Posterior cingulate gyrus (tissue), 11 donors: ENCODE results near the gene CD40.
"Not testable (repeated sequence)": the region's sequence is repeated elsewhere in the genome, so short reads cannot be mapped to it uniquely, and the experiment has no call there.

ENCODE experiments used
- DNase-seq, 10 donors: peaks; one replicate each; pipeline versions ENCODE4 v3.0.0 to v3.0.0-alpha.2; 2020 to 2021; ENCODE audit warnings: mixed read lengths in 3 of 10
- intact Hi-C: fragments of 100-400 bp; cut with DNase I; formaldehyde crosslinking; loops from one replicate; pipeline ENCODE4 v1.15.1; 2023

Gene CD40

GRCh38 chr20:46091622-46092535 is 26.2 kb upstream of the CD40 start:
- DNase-seq = peak in 2 of 10 donors; percentile 65 to 73
- intact Hi-C loops = not testable (repeated sequence)

- intact Hi-C loops = no loop called here
- no peak for DNase-seq
Observed at GRCh38 chr20:46093531-46093930, 24.6 kb upstream of the CD40 start.

GRCh38 chr20:46099491-46100287 is 18.4 kb upstream of the CD40 start:
- intact Hi-C loops = no loop called here
- peak in 4 of 10 donors; percentile 13 to 89 (median 80) for DNase-seq

GRCh38 chr20:46100444-46100843 is 17.7 kb upstream of the CD40 start:
- DNase-seq, intact Hi-C loops: not testable (repeated sequence)

GRCh38 chr20:46100988-46101387 is 17.1 kb upstream of the CD40 start:
- no peak for DNase-seq
- intact Hi-C loops = no loop called here

GRCh38 chr20:46101957-46102356 is 16.2 kb upstream of the CD40 start:
- intact Hi-C loops = no loop called here
- DNase-seq = no peak

GRCh38 chr20:46102940-46103339 is 15.2 kb upstream of the CD40 start:
- intact Hi-C loops = no loop called here
- peak in 1 of 10 donors; percentile 24 for DNase-seq

GRCh38 chr20:46104262-46104661 is 13.9 kb upstream of the CD40 start:
- intact Hi-C loops = no loop called here
- no peak for DNase-seq

GRCh38 chr20:46107061-46107460 is 11.1 kb upstream of the CD40 start:
- intact Hi-C loops = no loop called here
- DNase-seq = no peak

GRCh38 chr20:46108435-46108841 is 9.7 kb upstream of the CD40 start:
- intact Hi-C loops = no loop called here
- DNase-seq = no peak

GRCh38 chr20:46108976-46109375 is 9.1 kb upstream of the CD40 start:
- peak in 1 of 10 donors; percentile 51 for DNase-seq
- intact Hi-C loops = no loop called here

- intact Hi-C loops = no loop called here
Observed at GRCh38 chr20:46111028-46111835, 6.9 kb upstream of the CD40 start.

GRCh38 chr20:46111836-46112212 is 6.3 kb upstream of the CD40 start:
- no peak for DNase-seq
- intact Hi-C loops = no loop called here

More at GRCh38 chr20:46111028-46111835, 6.9 kb upstream of the CD40 start:
- DNase-seq = peak in 1 of 10 donors; percentile 73

GRCh38 chr20:46112430-46113112 is 5.5 kb upstream of the CD40 start:
- peak in 1 of 10 donors; percentile 14 for DNase-seq
- intact Hi-C loops = no loop called here

- intact Hi-C loops = no loop called here
- DNase-seq = no peak
Observed at GRCh38 chr20:46113113-46113470, 5.0 kb upstream of the CD40 start.

GRCh38 chr20:46114449-46114848 is 3.7 kb upstream of the CD40 start:
- intact Hi-C loops = no loop called here
- DNase-seq = no peak

GRCh38 chr20:46118481-46119020 is 437 bp downstream of the CD40 start:
- intact Hi-C loops = no loop called here
- DNase-seq = peak in 2 of 10 donors; percentile 68 to 78

GRCh38 chr20:46119028-46119546 is 973 bp downstream of the CD40 start:
- DNase-seq = peak in 1 of 10 donors; percentile 26
- intact Hi-C loops = no loop called here

GRCh38 chr20:46119547-46119946 is 1.4 kb downstream of the CD40 start:
- no peak for DNase-seq
- intact Hi-C loops = no loop called here

- no peak for DNase-seq
- intact Hi-C loops = no loop called here
Observed at GRCh38 chr20:46120136-46120535, 2.0 kb downstream of the CD40 start.
